ENCODE data around the gene OXSR1.

OXSR1 gene

DNA sequence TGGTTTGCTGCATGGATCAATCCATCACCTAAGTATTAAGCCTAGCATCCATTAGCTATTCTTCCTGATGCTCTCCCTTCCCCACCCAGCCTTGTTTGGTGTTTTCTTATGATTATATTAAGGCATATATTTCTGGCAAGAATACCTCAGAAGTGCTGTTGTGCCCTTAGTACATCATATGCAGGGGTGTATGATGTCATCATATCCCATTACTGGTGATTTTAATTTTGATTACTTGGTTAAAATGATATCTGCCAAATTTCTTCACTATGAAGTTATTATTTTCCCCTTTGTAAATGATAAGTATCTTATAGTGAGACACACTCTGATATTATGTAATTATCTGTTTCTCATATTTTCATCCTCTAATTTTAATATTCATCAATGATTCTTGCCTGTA, 132.2 kb downstream of the OXSR1 start:
- TF ChIP-seq, protein P1, sequence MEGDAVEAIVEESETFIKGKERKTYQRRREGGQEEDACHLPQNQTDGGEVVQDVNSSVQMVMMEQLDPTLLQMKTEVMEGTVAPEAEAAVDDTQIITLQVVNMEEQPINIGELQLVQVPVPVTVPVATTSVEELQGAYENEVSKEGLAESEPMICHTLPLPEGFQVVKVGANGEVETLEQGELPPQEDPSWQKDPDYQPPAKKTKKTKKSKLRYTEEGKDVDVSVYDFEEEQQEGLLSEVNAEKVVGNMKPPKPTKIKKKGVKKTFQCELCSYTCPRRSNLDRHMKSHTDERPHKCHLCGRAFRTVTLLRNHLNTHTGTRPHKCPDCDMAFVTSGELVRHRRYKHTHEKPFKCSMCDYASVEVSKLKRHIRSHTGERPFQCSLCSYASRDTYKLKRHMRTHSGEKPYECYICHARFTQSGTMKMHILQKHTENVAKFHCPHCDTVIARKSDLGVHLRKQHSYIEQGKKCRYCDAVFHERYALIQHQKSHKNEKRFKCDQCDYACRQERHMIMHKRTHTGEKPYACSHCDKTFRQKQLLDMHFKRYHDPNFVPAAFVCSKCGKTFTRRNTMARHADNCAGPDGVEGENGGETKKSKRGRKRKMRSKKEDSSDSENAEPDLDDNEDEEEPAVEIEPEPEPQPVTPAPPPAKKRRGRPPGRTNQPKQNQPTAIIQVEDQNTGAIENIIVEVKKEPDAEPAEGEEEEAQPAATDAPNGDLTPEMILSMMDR (IDR thresholded peaks at IDR 0.05; ENCODE audit: extremely low read depth, missing control alignments) = no peak
- DNase-seq (ENCODE audit: low spot score) = no peak

DNA sequence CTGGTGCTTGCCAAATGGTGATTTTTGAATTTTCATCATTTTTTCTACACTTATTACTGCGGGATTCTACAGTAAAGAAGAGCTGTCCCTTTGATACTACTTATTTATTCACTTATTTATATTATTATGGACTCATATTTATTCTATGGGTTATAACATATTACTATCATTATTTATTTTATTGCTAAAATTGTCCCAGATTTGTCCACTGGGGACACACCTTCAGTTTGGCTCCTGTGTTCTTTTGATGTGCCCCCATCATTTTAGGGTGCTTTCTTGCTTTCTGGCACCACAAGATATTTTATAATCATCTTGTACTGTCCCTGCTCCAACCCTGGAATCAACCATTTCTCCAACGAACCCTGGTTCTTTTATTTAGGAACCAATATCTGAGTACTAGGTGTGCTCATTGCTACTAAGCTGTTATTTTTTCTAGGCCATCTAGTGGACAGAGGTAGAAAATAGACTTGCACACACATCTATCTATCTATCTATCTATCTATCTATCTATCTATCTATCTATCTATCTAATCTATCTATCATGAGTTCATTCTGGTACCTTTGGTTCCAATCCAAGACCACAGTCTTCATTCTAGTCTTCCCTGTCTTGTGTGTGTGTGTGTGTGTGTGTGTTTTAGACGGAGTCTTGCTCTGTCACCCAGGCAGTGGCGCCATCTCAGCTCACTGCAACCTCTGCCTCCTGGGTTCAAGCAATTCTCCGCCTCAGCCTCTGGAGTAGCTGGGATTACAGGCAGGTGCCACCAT, 132.8 kb downstream of the OXSR1 start:
- TF ChIP-seq, protein P1 (IDR thresholded peaks at IDR 0.05; ENCODE audit: extremely low read depth, missing control alignments) = peak; percentile 40
- DNase-seq (ENCODE audit: low spot score) = no peak
